Measurements from ENCODE around the gene PPP1CB.

PPP1CB gene

GRCh38 chr2:28772351-28772750 is 20.7 kb downstream of the PPP1CB start:
- Histone ChIP-seq H3K27ac (ENCODE audit: low read depth, low read length) (no peak overlapping the region), H3K9me3 (ENCODE audit: control insufficient read depth, insufficient read depth, low read length) (no peaks in the 10 kb centered on the region), H4K20me1 (ENCODE audit: control insufficient read depth, insufficient read depth, low read depth, low read length) (peaks cover 42% of the 10 kb centered on the region; the same call in 1 of the 2 replicates)

GRCh38 chr2:28776471-28776870 is 24.8 kb downstream of the PPP1CB start:
- H3K9me3 ChIP-seq (ENCODE audit: control insufficient read depth, insufficient read depth, low read length): no peaks in the 10 kb centered on the region
- peaks cover 72% of the 10 kb centered on the region for H3K79me2 ChIP-seq (ENCODE audit: control insufficient read depth, low read length)
- H3F3A ChIP-seq (ENCODE audit: control insufficient read depth, insufficient read depth): 0 out of 2 replicates have a peak, but pooled peaks cover 2% of the 10 kb centered on the region
- H3K36me3 ChIP-seq (ENCODE audit: control insufficient read depth, low read length): peaks cover 53% of the 10 kb centered on the region
- H3K4me1 ChIP-seq (ENCODE audit: control insufficient read depth, low read length): peaks cover 3% of the 10 kb centered on the region; the same call in 1 of the 2 replicates
- H3K4me3 ChIP-seq (ENCODE audit: low read length): no peak overlapping the region
- H4K20me1 ChIP-seq (ENCODE audit: control insufficient read depth, insufficient read depth, low read depth, low read length): peaks cover 28% of the 10 kb centered on the region; the same call in 1 of the 2 replicates
- no peaks in the 10 kb centered on the region for H3K9me2 ChIP-seq (replicated peaks; ENCODE audit: control insufficient read depth, low read length)
- no peak for TF ChIP-seq EZH2phosphoT487 (IDR thresholded peaks at IDR 0.05; ENCODE audit: borderline replicate concordance, low read length)
- TF ChIP-seq, protein P1, sequence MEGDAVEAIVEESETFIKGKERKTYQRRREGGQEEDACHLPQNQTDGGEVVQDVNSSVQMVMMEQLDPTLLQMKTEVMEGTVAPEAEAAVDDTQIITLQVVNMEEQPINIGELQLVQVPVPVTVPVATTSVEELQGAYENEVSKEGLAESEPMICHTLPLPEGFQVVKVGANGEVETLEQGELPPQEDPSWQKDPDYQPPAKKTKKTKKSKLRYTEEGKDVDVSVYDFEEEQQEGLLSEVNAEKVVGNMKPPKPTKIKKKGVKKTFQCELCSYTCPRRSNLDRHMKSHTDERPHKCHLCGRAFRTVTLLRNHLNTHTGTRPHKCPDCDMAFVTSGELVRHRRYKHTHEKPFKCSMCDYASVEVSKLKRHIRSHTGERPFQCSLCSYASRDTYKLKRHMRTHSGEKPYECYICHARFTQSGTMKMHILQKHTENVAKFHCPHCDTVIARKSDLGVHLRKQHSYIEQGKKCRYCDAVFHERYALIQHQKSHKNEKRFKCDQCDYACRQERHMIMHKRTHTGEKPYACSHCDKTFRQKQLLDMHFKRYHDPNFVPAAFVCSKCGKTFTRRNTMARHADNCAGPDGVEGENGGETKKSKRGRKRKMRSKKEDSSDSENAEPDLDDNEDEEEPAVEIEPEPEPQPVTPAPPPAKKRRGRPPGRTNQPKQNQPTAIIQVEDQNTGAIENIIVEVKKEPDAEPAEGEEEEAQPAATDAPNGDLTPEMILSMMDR (IDR thresholded peaks at IDR 0.05; ENCODE audit: low read depth, low read length, poor library complexity, severe bottlenecking): no peak
- H3K27me3 ChIP-seq (ENCODE audit: control insufficient read depth, low read length): no peaks in the 10 kb centered on the region
- H3K4me2 ChIP-seq (ENCODE audit: low read length): no peak overlapping the region
- no peak overlapping the region for H3K27ac ChIP-seq (ENCODE audit: low read depth, low read length)

More at GRCh38 chr2:28772351-28772750, 20.7 kb downstream of the PPP1CB start:
- H3K79me2 ChIP-seq (ENCODE audit: control insufficient read depth, low read length): peaks cover 99% of the 10 kb centered on the region
- no peak overlapping the region for H3K4me2 ChIP-seq (ENCODE audit: low read length)
- H3F3A ChIP-seq (ENCODE audit: control insufficient read depth, insufficient read depth): peaks cover 5% of the 10 kb centered on the region; the same call in 1 of the 2 replicates
- H3K4me1 ChIP-seq (ENCODE audit: control insufficient read depth, low read length): peaks cover 31% of the 10 kb centered on the region
- TF ChIP-seq EZH2phosphoT487 (IDR thresholded peaks at IDR 0.05; ENCODE audit: borderline replicate concordance, low read length): no peak
- TF ChIP-seq, protein P1 (IDR thresholded peaks at IDR 0.05; ENCODE audit: low read depth, low read length, poor library complexity, severe bottlenecking): no peak
- no peak overlapping the region for H3K4me3 ChIP-seq (ENCODE audit: low read length)
- no peaks in the 10 kb centered on the region for H3K9me2 ChIP-seq (replicated peaks; ENCODE audit: control insufficient read depth, low read length)
- peaks cover 30% of the 10 kb centered on the region for H3K36me3 ChIP-seq (ENCODE audit: control insufficient read depth, low read length)
- no peaks in the 10 kb centered on the region for H3K27me3 ChIP-seq (ENCODE audit: control insufficient read depth, low read length)

- no peaks in the 10 kb centered on the region for H3K27me3 ChIP-seq (ENCODE audit: control insufficient read depth, low read length)
- no peaks in the 10 kb centered on the region for H3K9me2 ChIP-seq (replicated peaks; ENCODE audit: control insufficient read depth, low read length)
- peaks cover 3% of the 10 kb centered on the region; the same call in 1 of the 2 replicates for H3K4me1 ChIP-seq (ENCODE audit: control insufficient read depth, low read length)
- H3K79me2 ChIP-seq (ENCODE audit: control insufficient read depth, low read length): peaks cover 59% of the 10 kb centered on the region
- TF ChIP-seq EZH2phosphoT487 (IDR thresholded peaks at IDR 0.05; ENCODE audit: borderline replicate concordance, low read length): no peak
- TF ChIP-seq, protein P1 (IDR thresholded peaks at IDR 0.05; ENCODE audit: low read depth, low read length, poor library complexity, severe bottlenecking): no peak
- no peak overlapping the region for H3K27ac ChIP-seq (ENCODE audit: low read depth, low read length)
- H3K4me3 ChIP-seq (ENCODE audit: low read length): no peak overlapping the region
- peaks cover 17% of the 10 kb centered on the region; the same call in 1 of the 2 replicates for H4K20me1 ChIP-seq (ENCODE audit: control insufficient read depth, insufficient read depth, low read depth, low read length)
- H3F3A ChIP-seq (ENCODE audit: control insufficient read depth, insufficient read depth): 0 out of 2 replicates have a peak, but pooled peaks cover 2% of the 10 kb centered on the region
- no peaks in the 10 kb centered on the region for H3K9me3 ChIP-seq (ENCODE audit: control insufficient read depth, insufficient read depth, low read length)
- peaks cover 67% of the 10 kb centered on the region for H3K36me3 ChIP-seq (ENCODE audit: control insufficient read depth, low read length)
- H3K4me2 ChIP-seq (ENCODE audit: low read length): no peak overlapping the region
Observed at GRCh38 chr2:28778392-28778791, 26.8 kb downstream of the PPP1CB start.

Measured in DOHH2 (cell line).